Measurements from ENCODE around the gene DGKH. TPM values are rescaled to one million over a fixed set of nuclear protein-coding genes. Genes with fewer than 3 reads are reported as not detected.

The DGKH gene
- total RNA-seq, 2 experiments from 2014 or later = 6.0 TPM

DNA sequence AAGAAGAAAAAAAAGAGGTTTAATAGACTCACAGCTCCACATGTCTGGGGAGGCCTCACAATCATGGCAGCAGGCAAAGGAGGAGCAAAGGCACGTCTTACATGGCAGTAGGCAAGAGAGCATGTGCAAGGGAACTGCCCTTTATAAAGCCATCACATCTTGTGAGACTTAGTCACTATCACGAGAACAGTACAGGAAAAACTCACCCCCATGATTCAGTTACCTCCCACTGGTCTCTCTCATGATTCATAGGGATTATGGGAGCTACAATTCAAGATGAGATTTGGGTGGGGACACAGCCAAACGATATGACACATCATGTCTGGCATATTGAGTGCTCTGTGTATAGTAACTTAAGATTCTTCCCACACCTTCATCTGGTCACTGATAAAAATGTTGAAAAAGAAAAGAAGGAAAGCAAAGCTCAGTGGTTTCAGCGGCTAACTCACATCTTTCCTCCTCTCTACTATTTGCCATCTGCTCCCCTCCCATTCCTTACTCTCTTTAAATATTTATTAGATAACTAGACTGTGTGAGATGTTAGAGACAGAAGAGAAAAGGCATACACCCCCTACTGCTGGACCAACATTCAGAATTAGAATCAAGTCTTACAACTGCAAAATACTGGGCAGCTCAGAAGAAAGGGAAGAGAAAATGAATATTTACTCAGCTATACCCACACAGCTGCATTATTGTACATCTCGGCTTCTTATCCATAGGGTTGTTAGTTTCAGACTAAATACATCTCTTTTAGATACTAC, 163.4 kb downstream of the DGKH start:
- TF ChIP-seq, protein P1, sequence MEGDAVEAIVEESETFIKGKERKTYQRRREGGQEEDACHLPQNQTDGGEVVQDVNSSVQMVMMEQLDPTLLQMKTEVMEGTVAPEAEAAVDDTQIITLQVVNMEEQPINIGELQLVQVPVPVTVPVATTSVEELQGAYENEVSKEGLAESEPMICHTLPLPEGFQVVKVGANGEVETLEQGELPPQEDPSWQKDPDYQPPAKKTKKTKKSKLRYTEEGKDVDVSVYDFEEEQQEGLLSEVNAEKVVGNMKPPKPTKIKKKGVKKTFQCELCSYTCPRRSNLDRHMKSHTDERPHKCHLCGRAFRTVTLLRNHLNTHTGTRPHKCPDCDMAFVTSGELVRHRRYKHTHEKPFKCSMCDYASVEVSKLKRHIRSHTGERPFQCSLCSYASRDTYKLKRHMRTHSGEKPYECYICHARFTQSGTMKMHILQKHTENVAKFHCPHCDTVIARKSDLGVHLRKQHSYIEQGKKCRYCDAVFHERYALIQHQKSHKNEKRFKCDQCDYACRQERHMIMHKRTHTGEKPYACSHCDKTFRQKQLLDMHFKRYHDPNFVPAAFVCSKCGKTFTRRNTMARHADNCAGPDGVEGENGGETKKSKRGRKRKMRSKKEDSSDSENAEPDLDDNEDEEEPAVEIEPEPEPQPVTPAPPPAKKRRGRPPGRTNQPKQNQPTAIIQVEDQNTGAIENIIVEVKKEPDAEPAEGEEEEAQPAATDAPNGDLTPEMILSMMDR (IDR thresholded peaks at IDR 0.05) = no peak
- Mint-ChIP-seq H3K9me3 (no peaks in the 10 kb centered on the region), H3K27ac (no peak overlapping the region), H3K4me1 (ENCODE audit: low read depth) (no peaks in the 10 kb centered on the region), H3K36me3 (ENCODE audit: low read depth) (peaks cover 41% of the 10 kb centered on the region), H3K27me3 (no peaks in the 10 kb centered on the region), H3K4me3 (no peak overlapping the region)
- no peaks in the 10 kb centered on the region for H3K27me3 ChIP-seq (ENCODE audit: control insufficient read depth in 1 of 2, insufficient read depth in 2 of 2, low read length in 2 of 2)
- DNase-seq = no peak
- CTCF ChIA-PET = no interaction called here
- no peaks in the 10 kb centered on the region for H3K4me1 ChIP-seq (ENCODE audit: insufficient read depth, low read length)
- no peaks in the 10 kb centered on the region for H3K9me3 ChIP-seq (ENCODE audit: control insufficient read depth in 1 of 2, insufficient read depth in 1 of 2, low read length in 2 of 2)
- no peak overlapping the region for H3K4me3 ChIP-seq (ENCODE audit: low read length)
- peaks cover 21% of the 10 kb centered on the region for H3K36me3 ChIP-seq (ENCODE audit: insufficient read depth, low read length)
- no peak for ATAC-seq (ENCODE audit: poor library complexity)
- POLR2A ChIA-PET = no interaction called here
- intact Hi-C loops (cut with DNase I, micrococcal nuclease) = no loop called here
- H3K27ac ChIP-seq (ENCODE audit: low read depth in 1 of 2, low read length in 2 of 2) = no peak overlapping the region

DNA sequence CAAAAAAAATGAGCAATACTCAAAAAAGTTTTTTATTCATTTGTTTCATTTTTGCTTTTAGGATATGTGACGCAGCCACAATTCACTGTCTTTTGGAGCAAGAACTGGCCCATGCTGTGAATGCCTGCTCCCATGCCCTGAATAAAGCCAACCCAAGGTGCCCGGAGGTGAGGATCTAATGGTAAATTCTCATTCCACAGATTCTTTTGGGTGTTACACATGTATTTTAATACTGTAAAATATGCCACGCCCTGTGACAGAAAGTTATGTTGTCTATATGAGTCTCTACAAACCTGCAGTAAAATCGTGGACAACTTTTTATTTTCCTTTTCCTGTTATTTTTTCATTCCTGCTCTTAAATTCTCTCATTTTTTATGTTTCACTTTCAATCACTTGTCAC, 166.0 kb downstream of the DGKH start:
- CTCF ChIA-PET = no interaction called here

GRCh38 chr13:42215578-42216421, 167.4 kb downstream of the DGKH start:
- Histone ChIP-seq H3K4me3 (ENCODE audit: low read length) (no peak overlapping the region), H3K36me3 (ENCODE audit: insufficient read depth, low read length) (peaks cover 19% of the 10 kb centered on the region), H3K9me3 (ENCODE audit: control insufficient read depth in 1 of 2, insufficient read depth in 1 of 2, low read length in 2 of 2) (no peaks in the 10 kb centered on the region), H3K4me1 (ENCODE audit: insufficient read depth, low read length) (no peaks in the 10 kb centered on the region), H3K27ac (ENCODE audit: low read depth in 1 of 2, low read length in 2 of 2) (no peak overlapping the region), H3K27me3 (ENCODE audit: control insufficient read depth in 1 of 2, insufficient read depth in 2 of 2, low read length in 2 of 2) (no peaks in the 10 kb centered on the region)
- Mint-ChIP-seq H3K27me3 (no peaks in the 10 kb centered on the region), H3K36me3 (ENCODE audit: low read depth) (peaks cover 31% of the 10 kb centered on the region), H3K9me3 (no peaks in the 10 kb centered on the region), H3K4me3 (no peak overlapping the region), H3K4me1 (ENCODE audit: low read depth) (no peaks in the 10 kb centered on the region), H3K27ac (no peak overlapping the region)
- peak in 5 of 14 experiments; percentile 1 to 33 (median 28) for DNase-seq
- ChIA-PET CTCF (no interaction called here), POLR2A (no interaction called here)
- ATAC-seq (ENCODE audit: poor library complexity) = no peak
- TF ChIP-seq, protein P1 (IDR thresholded peaks at IDR 0.05) = peak; percentile 32
- intact Hi-C loops (cut with DNase I, micrococcal nuclease) = loop anchor here in 1 of 2 experiments (5.0 kb wide), 1 partner anchor 548 kb away; no protein-coding TSS in a partner anchor

More for the DNA sequence above, 166.0 kb downstream of the DGKH start:
- Histone ChIP-seq H3K4me1 (ENCODE audit: insufficient read depth, low read length) (no peaks in the 10 kb centered on the region), H3K36me3 (ENCODE audit: insufficient read depth, low read length) (peaks cover 20% of the 10 kb centered on the region), H3K27me3 (ENCODE audit: control insufficient read depth in 1 of 2, insufficient read depth in 2 of 2, low read length in 2 of 2) (no peaks in the 10 kb centered on the region), H3K27ac (ENCODE audit: low read depth in 1 of 2, low read length in 2 of 2) (no peak overlapping the region), H3K9me3 (ENCODE audit: control insufficient read depth in 1 of 2, insufficient read depth in 1 of 2, low read length in 2 of 2) (no peaks in the 10 kb centered on the region), H3K4me3 (ENCODE audit: low read length) (no peak overlapping the region)
- TF ChIP-seq, protein P1 (IDR thresholded peaks at IDR 0.05) = no peak
- Mint-ChIP-seq H3K9me3 (no peaks in the 10 kb centered on the region), H3K36me3 (ENCODE audit: low read depth) (peaks cover 33% of the 10 kb centered on the region), H3K4me3 (no peak overlapping the region), H3K4me1 (ENCODE audit: low read depth) (no peaks in the 10 kb centered on the region), H3K27ac (no peak overlapping the region), H3K27me3 (no peaks in the 10 kb centered on the region)
- POLR2A ChIA-PET = no interaction called here
- ATAC-seq (ENCODE audit: poor library complexity) (no peak), DNase-seq (no peak)
- intact Hi-C loops (cut with DNase I, micrococcal nuclease) = no loop called here
